HuH-7.5 (cell line): Measurements from ENCODE around the gene RAB3IL1.
A peak's percentile ranks its signal among the peaks of the same experiment; 100 is the strongest.
"Not testable (repeated sequence)": the region's sequence is repeated elsewhere in the genome, so short reads cannot be mapped to it uniquely, and the experiment has no call there.

Experiments used
- DNase-seq: peaks from one replicate; pipeline ENCODE4 v3.0.0; 2011; ENCODE audit warnings: low spot score

The RAB3IL1 gene

GRCh38 chr11:61885784-61886580 lies 31.4 kb downstream of the RAB3IL1 start:
- DNase-seq, result no peak

- DNase-seq, result no peak
Measured at GRCh38 chr11:61885166-61885778, 32.1 kb downstream of the RAB3IL1 start.

GRCh38 chr11:61883947-61884346 lies 33.4 kb downstream of the RAB3IL1 start:
- DNase-seq, result no peak

- no peak for DNase-seq
Measured at GRCh38 chr11:61883327-61883726, 34.0 kb downstream of the RAB3IL1 start.

- DNase-seq, result no peak
Measured at GRCh38 chr11:61882879-61883278, 34.5 kb downstream of the RAB3IL1 start.

- DNase-seq, result not testable (repeated sequence)
Measured at GRCh38 chr11:61882267-61882666, 35.1 kb downstream of the RAB3IL1 start.

- no peak for DNase-seq
Measured at GRCh38 chr11:61881397-61881796, 36.0 kb downstream of the RAB3IL1 start.

GRCh38 chr11:61880454-61880853 lies 36.9 kb downstream of the RAB3IL1 start:
- DNase-seq, result no peak

- no peak for DNase-seq
Measured at GRCh38 chr11:61880031-61880430, 37.3 kb downstream of the RAB3IL1 start.

- no peak for DNase-seq
Measured at GRCh38 chr11:61879152-61879551, 38.2 kb downstream of the RAB3IL1 start.

GRCh38 chr11:61875698-61876097 lies 41.7 kb downstream of the RAB3IL1 start:
- DNase-seq, result no peak

- no peak for DNase-seq
Measured at GRCh38 chr11:61874853-61875252, 42.5 kb downstream of the RAB3IL1 start.

- no peak for DNase-seq
Measured at GRCh38 chr11:61874377-61874809, 43.0 kb downstream of the RAB3IL1 start.

GRCh38 chr11:61873588-61874376 lies 43.6 kb downstream of the RAB3IL1 start:
- DNase-seq, result no peak

- DNase-seq, result no peak
Measured at GRCh38 chr11:61872935-61873565, 44.3 kb downstream of the RAB3IL1 start.

- peak; percentile 99 for DNase-seq
Measured at GRCh38 chr11:61871158-61871597, 46.2 kb downstream of the RAB3IL1 start.

GRCh38 chr11:61870541-61871031 lies 46.8 kb downstream of the RAB3IL1 start:
- no peak for DNase-seq

GRCh38 chr11:61869708-61870451 lies 47.5 kb downstream of the RAB3IL1 start:
- DNase-seq, result peak; percentile 63

- DNase-seq, result no peak
Measured at GRCh38 chr11:61869429-61869707, 48.0 kb downstream of the RAB3IL1 start.

GRCh38 chr11:61868571-61869428 lies 48.6 kb downstream of the RAB3IL1 start:
- no peak for DNase-seq

GRCh38 chr11:61866958-61867343 lies 50.4 kb downstream of the RAB3IL1 start:
- no peak for DNase-seq
